ENCODE results near the gene TMEM203. TPM values are rescaled to one million over a fixed set of nuclear protein-coding genes. Genes with fewer than 3 reads are reported as not detected.
A peak's percentile ranks its signal among the peaks of the same experiment; 100 is the strongest.

Gene TMEM203
- total and polyA plus RNA-seq, 2 of the 13 experiments (the other 11 are each of a cell fraction or from before 2014, with no cell fraction given), result 23.4 to 36.7 TPM

- TF ChIP-seq, protein P1, sequence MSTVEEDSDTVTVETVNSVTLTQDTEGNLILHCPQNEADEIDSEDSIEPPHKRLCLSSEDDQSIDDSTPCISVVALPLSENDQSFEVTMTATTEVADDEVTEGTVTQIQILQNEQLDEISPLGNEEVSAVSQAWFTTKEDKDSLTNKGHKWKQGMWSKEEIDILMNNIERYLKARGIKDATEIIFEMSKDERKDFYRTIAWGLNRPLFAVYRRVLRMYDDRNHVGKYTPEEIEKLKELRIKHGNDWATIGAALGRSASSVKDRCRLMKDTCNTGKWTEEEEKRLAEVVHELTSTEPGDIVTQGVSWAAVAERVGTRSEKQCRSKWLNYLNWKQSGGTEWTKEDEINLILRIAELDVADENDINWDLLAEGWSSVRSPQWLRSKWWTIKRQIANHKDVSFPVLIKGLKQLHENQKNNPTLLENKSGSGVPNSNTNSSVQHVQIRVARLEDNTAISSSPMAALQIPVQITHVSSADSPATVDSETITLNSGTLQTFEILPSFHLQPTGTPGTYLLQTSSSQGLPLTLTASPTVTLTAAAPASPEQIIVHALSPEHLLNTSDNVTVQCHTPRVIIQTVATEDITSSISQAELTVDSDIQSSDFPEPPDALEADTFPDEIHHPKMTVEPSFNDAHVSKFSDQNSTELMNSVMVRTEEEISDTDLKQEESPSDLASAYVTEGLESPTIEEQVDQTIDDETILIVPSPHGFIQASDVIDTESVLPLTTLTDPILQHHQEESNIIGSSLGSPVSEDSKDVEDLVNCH (CRISPR knock-in tag; IDR thresholded peaks at IDR 0.05), result no peak
- TF ChIP-seq TSC22D2 (CRISPR knock-in tag; IDR thresholded peaks at IDR 0.05; ENCODE audit: borderline replicate concordance) (peak; percentile 71; the same call in 1 of the 2 replicates), ZNF878 (CRISPR knock-in tag; IDR thresholded peaks at IDR 0.05) (no peak), ZBTB10 (CRISPR knock-in tag; IDR thresholded peaks at IDR 0.05; ENCODE audit: borderline replicate concordance) (peak; percentile 90), RNF219 (CRISPR knock-in tag; IDR thresholded peaks at IDR 0.05) (no peak), SOX5 (CRISPR knock-in tag; IDR thresholded peaks at IDR 0.05; ENCODE audit: borderline replicate concordance) (peak; percentile 68; the same call in 1 of the 2 replicates), ARHGAP35 (CRISPR knock-in tag; IDR thresholded peaks at IDR 0.05; ENCODE audit: borderline replicate concordance) (no peak), NAIF1 (CRISPR knock-in tag; IDR thresholded peaks at IDR 0.05; ENCODE audit: borderline replicate concordance) (peak; percentile 38; the same call in 1 of the 2 replicates), ZNF567 (CRISPR knock-in tag; IDR thresholded peaks at IDR 0.05; ENCODE audit: borderline replicate concordance) (no peak; the same call in 1 of the 2 replicates), XRCC5 (optimal IDR thresholded peaks at IDR 0.05; ENCODE audit: low read length) (peak; percentile 99), SP2 (CRISPR knock-in tag; IDR thresholded peaks at IDR 0.05) (peak; percentile 45; the same call in 1 of the 2 replicates), DMAP1 (CRISPR knock-in tag; IDR thresholded peaks at IDR 0.05) (peak; percentile 68), ZFP36L1 (CRISPR knock-in tag; IDR thresholded peaks at IDR 0.05) (no peak), PCBP2 (optimal IDR thresholded peaks at IDR 0.05; ENCODE audit: low read depth, low read length, poor library complexity, severe bottlenecking) (no peak), ZNF746 (CRISPR knock-in tag; IDR thresholded peaks at IDR 0.05) (peak; percentile 98), KDM5B (CRISPR knock-in tag; IDR thresholded peaks at IDR 0.05; ENCODE audit: borderline replicate concordance) (peak; percentile 51; the same call in 1 of the 2 replicates), PAX8 (CRISPR knock-in tag; IDR thresholded peaks at IDR 0.05; ENCODE audit: borderline replicate concordance) (no peak), MTERF4 (CRISPR knock-in tag; IDR thresholded peaks at IDR 0.05) (0 out of 2 replicates have a peak, but pooled peaks have one; percentile 4)
- TF ChIP-seq, protein P2, sequence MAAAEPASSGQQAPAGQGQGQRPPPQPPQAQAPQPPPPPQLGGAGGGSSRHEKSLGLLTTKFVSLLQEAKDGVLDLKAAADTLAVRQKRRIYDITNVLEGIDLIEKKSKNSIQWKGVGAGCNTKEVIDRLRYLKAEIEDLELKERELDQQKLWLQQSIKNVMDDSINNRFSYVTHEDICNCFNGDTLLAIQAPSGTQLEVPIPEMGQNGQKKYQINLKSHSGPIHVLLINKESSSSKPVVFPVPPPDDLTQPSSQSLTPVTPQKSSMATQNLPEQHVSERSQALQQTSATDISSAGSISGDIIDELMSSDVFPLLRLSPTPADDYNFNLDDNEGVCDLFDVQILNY (CRISPR knock-in tag; conservative IDR thresholded peaks at IDR 0.05), result no peak
These were observed 30.9 kb upstream of the TMEM203 start (continued) for GRCh38 chr9:137236238-137236935.
